T-cell (primary cell): Measurements from ENCODE around the gene SLFN12L. TPM values are rescaled to one million over a fixed set of nuclear protein-coding genes. Genes with fewer than 3 reads are reported as not detected.
"Not testable (repeated sequence)": the region's sequence is repeated elsewhere in the genome, so short reads cannot be mapped to it uniquely, and the experiment has no call there.

Source experiments
- ATAC-seq, 4 experiments: fragments of 200-7000 bp in 3 of 4; fragments of 150-1000 bp in 1 of 4; cut with Tn5 transposase; replicated peaks in 1 of 4; 1 replicate in 3 of 4; 2 replicates in 1 of 4; pipeline ENCODE4 v1.10.0; 2021; ENCODE audit warnings: moderate library complexity in 3 of 4, mild to moderate bottlenecking in 2 of 4, moderate number of reproducible peaks in 1 of 4
- CTCF ChIA-PET, 2 donors: fragments of 300-600 bp; sonication (Branson Sonifier 250); formaldehyde crosslinking; loops; one replicate each; lab custom pipeline; 2022; ENCODE audit warnings: antibody characterized with exemption in 2 of 2; lab: Charles Lee
- POLR2A ChIA-PET, 2 donors: fragments of 300-600 bp; sonication (Branson Sonifier 250); formaldehyde crosslinking; loops; one replicate each; lab custom pipeline; 2022; ENCODE audit warnings: antibody characterized with exemption in 2 of 2; lab: Charles Lee
- DNase-seq, 35 experiments: peaks; one replicate each; pipeline versions ENCODE4 v3.0.0 to v3.0.0-alpha.2; 2013 to 2023
- H3K27ac ChIP-seq: one replicate; pipeline ENCODE4 v1.5.1; 2013; ENCODE audit warnings: low read length
- H3K27me3 ChIP-seq, 2 experiments: replicated peaks in 1 of 2; 1 replicate in 1 of 2; 2 replicates in 1 of 2; pipeline versions ENCODE4 v1.6.1 to v1.7.0; 2013; ENCODE audit warnings: low read length in 1 of 2, mixed read lengths in 1 of 2; ENCODE audit not compliant: control insufficient read depth in 2 of 2, insufficient read depth in 2 of 2; ENCODE audit errors: extremely low read depth in 1 of 2
- H3K36me3 ChIP-seq, 2 donors: 1 replicate in 1 of 2; 2 replicates in 1 of 2; pipeline versions ENCODE4 v1.6.1 to v1.7.0; 2013; ENCODE audit warnings: low read length in 1 of 2; ENCODE audit not compliant: control insufficient read depth in 2 of 2, insufficient read depth in 1 of 2; ENCODE audit errors: extremely low read depth in 1 of 2
- H3K4me1 ChIP-seq, 2 experiments: 1 replicate in 1 of 2; 2 replicates in 1 of 2; pipeline versions ENCODE4 v1.6.1 to v1.7.0; 2013; ENCODE audit warnings: low read length in 2 of 2, mixed read lengths in 1 of 2; ENCODE audit not compliant: insufficient read depth in 2 of 2, control insufficient read depth in 1 of 2; ENCODE audit errors: extremely low read depth in 1 of 2
- H3K4me3 ChIP-seq, 2 donors: 1 replicate in 1 of 2; 2 replicates in 1 of 2; pipeline versions ENCODE4 v1.5.1 to v1.7.0; 2013; ENCODE audit warnings: mild to moderate bottlenecking in 2 of 2, low read length in 1 of 2, moderate library complexity in 1 of 2; ENCODE audit not compliant: control insufficient read depth in 1 of 2; ENCODE audit errors: extremely low read depth in 1 of 2
- H3K9me3 ChIP-seq: 2 replicates; pipeline ENCODE4 v1.7.0; 2013
- H3K27ac Mint-ChIP-seq, 2 donors: one replicate each; pipeline ENCODE4 v1.8.0; 2020 to 2021; ENCODE audit warnings: mild to moderate bottlenecking in 2 of 2, mixed read lengths in 2 of 2
- H3K27me3 Mint-ChIP-seq, 2 donors: one replicate each; pipeline ENCODE4 v1.8.0; 2021 to 2022; ENCODE audit warnings: mixed read lengths in 2 of 2
- H3K36me3 Mint-ChIP-seq: one replicate; pipeline ENCODE4 v1.8.0; 2021; ENCODE audit warnings: mixed read lengths
- H3K4me1 Mint-ChIP-seq, 3 donors: one replicate each; pipeline ENCODE4 v1.8.0; 2020 to 2022; ENCODE audit warnings: mixed read lengths in 3 of 3, mild to moderate bottlenecking in 1 of 3
- H3K4me3 Mint-ChIP-seq, 3 donors: one replicate each; pipeline ENCODE4 v1.8.0; 2020 to 2022; ENCODE audit warnings: mild to moderate bottlenecking in 3 of 3, mixed read lengths in 3 of 3, moderate library complexity in 3 of 3
- H3K9me3 Mint-ChIP-seq, 3 donors: one replicate each; pipeline ENCODE4 v1.8.0; 2020 to 2022; ENCODE audit warnings: mixed read lengths in 3 of 3
- WGBS: methylation state at CpG from one replicate; pipeline ENCODE4 v1.1.5; 2013; ENCODE audit warnings: missing lambda C conversion rate; ENCODE audit not compliant: insufficient coverage; 5-methylcytosine and 5-hydroxymethylcytosine counted together
- total RNA-seq, 35 experiments: library from RNA in 6 of 35; stranded (reverse) in 6 of 35; fragments of 120-200 nt in 1 of 35; gene quantifications; one replicate each; pipeline versions ENCODE4 v1.2.1 to v1.2.4 and lab custom pipeline; 2013 to 2026

The SLFN12L gene
- total RNA-seq, 5 donors from 2014 or later (not counting 1 experiment from before 2014, with no cell fraction given) = 79.7 to 113 (median 90.7) TPM

DNA sequence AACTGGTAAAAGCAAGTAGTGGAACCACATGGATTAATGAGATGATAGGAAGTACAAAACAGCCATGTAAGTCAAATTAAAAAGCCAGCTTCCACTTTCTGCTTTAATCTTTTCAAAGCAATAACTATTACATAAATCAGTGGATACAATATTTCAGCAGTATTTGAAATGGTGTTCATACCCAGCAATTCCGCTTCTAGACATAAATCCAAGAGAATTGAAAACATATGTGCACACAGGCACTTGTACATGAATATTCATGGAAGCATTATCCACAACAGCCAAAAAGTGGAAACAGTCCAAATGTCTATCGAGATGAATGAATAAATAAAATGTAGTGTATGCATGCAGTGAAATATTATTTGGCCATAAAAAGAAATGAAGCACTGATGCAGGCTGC is 27.4 kb downstream of the SLFN12L start:
- POLR2A ChIA-PET = no interaction called here
- Histone ChIP-seq H3K4me3 (no peak overlapping the region), H3K27ac (no peak overlapping the region), H3K4me1 (peaks cover 0 to 13% of the 10 kb centered on the region in 2 experiments), H3K27me3 (no peaks in the 10 kb centered on the region), H3K36me3 (peaks cover 0 to 52% of the 10 kb centered on the region in 2 donors), H3K9me3 (no peaks in the 10 kb centered on the region)
- peak overlapping the region; percentile 39 to 68 for H3K27ac Mint-ChIP-seq
- 100% methylated on average over 1 of the region's 2 CpGs for WGBS
- ATAC-seq (no peak), DNase-seq (no peak)
- peaks cover 46 to 72% (median 63%) of the 10 kb centered on the region in 3 donors for H3K4me1 Mint-ChIP-seq
- H3K36me3 Mint-ChIP-seq = peaks cover 68% of the 10 kb centered on the region
- peaks cover 0 to 3% (median 0%) of the 10 kb centered on the region in 3 donors for H3K9me3 Mint-ChIP-seq
- H3K27me3 Mint-ChIP-seq = no peaks in the 10 kb centered on the region
- peak overlapping the region in 1 of 3 donors; percentile 15 for H3K4me3 Mint-ChIP-seq
- CTCF ChIA-PET = no interaction called here

GRCh38 chr17:35507714-35508113 is 29.8 kb downstream of the SLFN12L start:
- WGBS = 100% methylated on average over 2 of the region's 3 CpGs
- H3K4me1 ChIP-seq, H3K4me3 Mint-ChIP-seq, H3K27me3 Mint-ChIP-seq, H3K27me3 ChIP-seq, H3K27ac ChIP-seq, H3K9me3 Mint-ChIP-seq, ATAC-seq, POLR2A ChIA-PET, CTCF ChIA-PET, H3K9me3 ChIP-seq, H3K4me3 ChIP-seq, DNase-seq: not testable (repeated sequence)
- H3K27ac Mint-ChIP-seq = peak overlapping the region in 1 of 2 donors; percentile 49
- peaks cover 0 to 30% of the 10 kb centered on the region in 2 donors for H3K36me3 ChIP-seq
- H3K4me1 Mint-ChIP-seq = peaks cover 37 to 69% (median 60%) of the 10 kb centered on the region in 3 donors
- H3K36me3 Mint-ChIP-seq = peaks cover 55% of the 10 kb centered on the region

- peaks cover 0 to 28% of the 10 kb centered on the region in 2 donors for H3K36me3 ChIP-seq
- H3K27ac ChIP-seq = peak overlapping the region; percentile 41
- H3K27me3 ChIP-seq = peaks cover 0 to 14% of the 10 kb centered on the region in 2 experiments
- Mint-ChIP-seq H3K4me3 (no peak overlapping the region), H3K9me3 (peaks cover 0 to 7% (median 2%) of the 10 kb centered on the region in 3 donors), H3K36me3 (peaks cover 44% of the 10 kb centered on the region), H3K27me3 (no peaks in the 10 kb centered on the region), H3K4me1 (peaks cover 63 to 85% (median 80%) of the 10 kb centered on the region in 3 donors), H3K27ac (peak overlapping the region in 1 of 2 donors; percentile 69)
- no peak overlapping the region for H3K4me3 ChIP-seq
- no peaks in the 10 kb centered on the region for H3K9me3 ChIP-seq
- DNase-seq (no peak), ATAC-seq (no peak)
- ChIA-PET POLR2A (interaction anchor here in 1 of 2 donors (0.5 kb wide), 1 partner anchor 305 kb away, joined by 5 read pairs; no protein-coding TSS in a partner anchor), CTCF (interaction anchor here (1.1 to 1.4 kb wide), 3 partner anchors 12 to 186 kb away, joined by 4 read pairs; no protein-coding TSS in a partner anchor)
- WGBS = 0% methylated on average over 1 of the region's 2 CpGs
- H3K4me1 ChIP-seq = peaks cover 20 to 40% of the 10 kb centered on the region in 2 experiments
Observed at GRCh38 chr17:35499548-35499947, 37.9 kb downstream of the SLFN12L start.

DNA sequence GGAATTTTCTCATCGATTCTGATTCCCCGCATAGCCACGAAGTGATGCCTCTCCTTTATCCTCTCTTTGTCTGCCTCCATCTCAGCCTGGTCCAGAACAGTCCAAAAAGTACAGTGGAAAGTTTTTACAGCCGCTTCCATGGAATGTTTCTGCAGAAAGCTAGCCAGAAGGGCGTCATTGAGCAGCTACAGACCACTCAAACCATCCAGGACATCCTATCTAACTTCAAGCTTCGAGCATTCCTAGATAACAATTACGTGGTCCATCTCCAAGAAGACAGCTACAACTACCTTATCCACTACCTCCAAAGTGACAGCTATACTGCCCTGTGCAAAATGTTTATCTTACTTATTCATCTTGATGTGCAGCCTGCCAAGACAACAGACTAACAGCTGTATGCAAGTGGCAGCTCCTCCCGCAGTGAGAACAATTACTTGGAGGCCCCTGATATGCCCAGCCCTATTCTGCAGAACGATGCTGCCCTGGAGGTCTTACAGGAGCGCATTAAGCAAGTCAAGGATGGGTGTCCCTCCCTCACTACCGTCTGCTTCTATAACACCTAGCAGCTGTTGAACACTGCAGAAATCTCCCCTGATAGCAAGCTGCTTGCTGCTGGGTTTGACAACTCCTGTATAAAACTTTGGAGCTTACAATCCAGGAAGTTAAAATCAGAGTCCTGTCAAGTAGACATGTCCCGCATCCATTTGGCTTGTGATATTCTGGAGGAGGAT is 38.9 kb downstream of the SLFN12L start:
- H3K36me3 Mint-ChIP-seq = peaks cover 46% of the 10 kb centered on the region
- H3K27me3 ChIP-seq = peaks cover 0 to 17% of the 10 kb centered on the region in 2 experiments
- peak overlapping the region in 2 of 3 donors; percentile 13 to 69 for H3K4me3 Mint-ChIP-seq

DNA sequence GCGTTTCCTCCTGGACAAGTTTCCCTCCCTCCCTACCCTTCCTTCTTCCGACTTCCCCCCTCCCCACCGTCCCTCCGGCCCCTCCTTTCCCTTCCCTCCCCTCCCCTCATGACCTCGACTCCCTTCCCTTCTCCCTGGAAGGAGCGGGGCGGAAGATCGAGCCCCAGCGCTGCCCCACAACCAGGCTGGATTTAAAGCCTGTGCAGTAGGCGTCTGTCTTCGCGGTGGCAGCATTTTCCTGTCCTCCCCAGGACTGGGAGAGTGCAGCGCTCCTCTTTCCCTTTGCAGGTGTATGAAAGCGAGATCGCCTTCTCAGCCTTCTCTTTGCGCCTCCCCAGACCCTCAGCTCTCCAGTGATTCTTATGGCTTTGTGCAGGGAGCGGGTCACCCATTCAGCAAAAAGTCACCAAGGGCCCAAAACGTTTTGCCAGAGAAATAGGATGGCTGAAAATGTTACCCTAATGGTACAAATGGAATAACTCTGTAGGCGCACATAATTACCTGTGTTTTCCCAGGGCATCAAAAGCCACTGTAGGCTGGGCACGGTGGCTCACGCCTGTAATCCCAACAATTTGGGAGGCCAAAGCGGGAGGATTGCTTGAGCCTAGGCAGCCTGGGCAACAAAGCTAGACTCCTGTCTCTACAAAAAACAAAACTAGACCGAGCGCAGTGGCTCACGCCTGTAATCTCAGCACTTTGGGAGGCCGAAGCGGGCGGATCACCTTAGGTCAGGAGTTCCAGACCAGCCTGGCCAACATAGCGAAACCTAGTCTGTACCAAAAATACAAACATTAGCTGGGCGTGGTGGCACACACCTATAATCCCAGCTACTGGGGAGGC is 40.8 kb downstream of the SLFN12L start:
- Histone ChIP-seq H3K4me1 (peaks cover 20 to 43% of the 10 kb centered on the region in 2 experiments), H3K27me3 (peaks cover 0 to 17% of the 10 kb centered on the region in 2 experiments), H3K27ac (no peak overlapping the region), H3K9me3 (no peaks in the 10 kb centered on the region), H3K4me3 (peak overlapping the region in 1 of 2 donors; percentile 32), H3K36me3 (peaks cover 0 to 37% of the 10 kb centered on the region in 2 donors)
- H3K4me1 Mint-ChIP-seq = peaks cover 62 to 86% (median 85%) of the 10 kb centered on the region in 3 donors
- POLR2A ChIA-PET = interaction anchor here in 1 of 2 donors (0.6 to 0.7 kb wide), 2 partner anchors 38 to 43 kb away, joined by 3 to 4 read pairs; no protein-coding TSS in a partner anchor
- CTCF ChIA-PET = no interaction called here
- peaks cover 48% of the 10 kb centered on the region for H3K36me3 Mint-ChIP-seq
- 79% methylated on average over 19 of the region's 30 CpGs for WGBS
- no peak for DNase-seq
- ATAC-seq = no peak
- peak overlapping the region; percentile 39 to 61 for H3K27ac Mint-ChIP-seq
- H3K27me3 Mint-ChIP-seq = no peaks in the 10 kb centered on the region
- peaks cover 0 to 4% (median under 1%) of the 10 kb centered on the region in 3 donors for H3K9me3 Mint-ChIP-seq
- H3K4me3 Mint-ChIP-seq = peak overlapping the region; percentile 17 to 75 (median 63)

More for the DNA sequence above, 38.9 kb downstream of the SLFN12L start:
- H3K36me3 ChIP-seq = peaks cover 0 to 28% of the 10 kb centered on the region in 2 donors
- no peak for DNase-seq
- Mint-ChIP-seq H3K27me3 (no peaks in the 10 kb centered on the region), H3K9me3 (peaks cover 0 to 7% (median 2%) of the 10 kb centered on the region in 3 donors), H3K27ac (peak overlapping the region; percentile 2 to 40), H3K4me1 (peaks cover 61 to 82% (median 82%) of the 10 kb centered on the region in 3 donors)
- ChIA-PET CTCF (interaction anchor here (1.1 to 1.4 kb wide), 3 partner anchors 11 to 185 kb away, joined by 4 read pairs; no protein-coding TSS in a partner anchor), POLR2A (no interaction called here)
- no peak overlapping the region for H3K27ac ChIP-seq
- no peak overlapping the region for H3K4me3 ChIP-seq
- H3K9me3 ChIP-seq = no peaks in the 10 kb centered on the region
- 75% methylated on average over 11 of the region's 12 CpGs for WGBS
- peaks cover 20 to 43% of the 10 kb centered on the region in 2 experiments for H3K4me1 ChIP-seq
- peak in 2 of 4 experiments; percentile 8 to 14 for ATAC-seq
